Type B pancreatic cell (in vitro differentiated cells): ENCODE measurements around the gene H2BK1. TPM values are rescaled to one million over a fixed set of nuclear protein-coding genes. Genes with fewer than 3 reads are reported as not detected.

Source experiments
- DNase-seq: peaks from one replicate; pipeline ENCODE4 v3.0.0; 2021; ENCODE audit warnings: mixed read lengths; ENCODE audit not compliant: unreplicated experiment; ENCODE audit errors: extremely low spot score
- H3K27ac Mint-ChIP-seq: 2 replicates; pipeline ENCODE4 v1.8.0; 2021; ENCODE audit warnings: mild to moderate bottlenecking, mixed read lengths
- H3K27me3 Mint-ChIP-seq: 2 replicates; pipeline ENCODE4 v1.8.0; 2021; ENCODE audit warnings: mixed read lengths
- H3K36me3 Mint-ChIP-seq: 2 replicates; pipeline ENCODE4 v1.8.0; 2021; ENCODE audit warnings: mixed read lengths
- H3K4me1 Mint-ChIP-seq: one replicate; pipeline ENCODE4 v1.8.0; 2021; ENCODE audit warnings: mixed read lengths; ENCODE audit not compliant: unreplicated experiment
- H3K4me3 Mint-ChIP-seq: 2 replicates; pipeline ENCODE4 v1.8.0; 2021; ENCODE audit warnings: mild to moderate bottlenecking, mixed read lengths
- H3K9me3 Mint-ChIP-seq: 2 replicates; pipeline ENCODE4 v1.8.0; 2021; ENCODE audit warnings: mixed read lengths
- total RNA-seq: library from RNA; stranded (reverse); gene quantifications from 2 replicates; pipeline ENCODE4 v1.2.1, GENCODE V29; 2021; ENCODE audit warnings: low replicate concordance
- TF ChIP-seq, protein P1 (sequence below): fragments of 200-600 bp; sonication (generic); conservative IDR thresholded peaks from 2 replicates; pipeline ENCODE4 v1.5.0; 2021; ENCODE audit warnings: antibody characterized with exemption, mild to moderate bottlenecking

The H2BK1 gene
- total RNA-seq, 1 donor from 2014 or later: not detected

- H3K4me1 Mint-ChIP-seq: peaks cover 40% of the 10 kb centered on the region
- peak overlapping the region; percentile 86 for H3K4me3 Mint-ChIP-seq
- no peak for DNase-seq
- no peaks in the 10 kb centered on the region for H3K36me3 Mint-ChIP-seq
- H3K9me3 Mint-ChIP-seq: no peaks in the 10 kb centered on the region
- H3K27me3 Mint-ChIP-seq: peaks cover 13% of the 10 kb centered on the region
- TF ChIP-seq, protein P1, sequence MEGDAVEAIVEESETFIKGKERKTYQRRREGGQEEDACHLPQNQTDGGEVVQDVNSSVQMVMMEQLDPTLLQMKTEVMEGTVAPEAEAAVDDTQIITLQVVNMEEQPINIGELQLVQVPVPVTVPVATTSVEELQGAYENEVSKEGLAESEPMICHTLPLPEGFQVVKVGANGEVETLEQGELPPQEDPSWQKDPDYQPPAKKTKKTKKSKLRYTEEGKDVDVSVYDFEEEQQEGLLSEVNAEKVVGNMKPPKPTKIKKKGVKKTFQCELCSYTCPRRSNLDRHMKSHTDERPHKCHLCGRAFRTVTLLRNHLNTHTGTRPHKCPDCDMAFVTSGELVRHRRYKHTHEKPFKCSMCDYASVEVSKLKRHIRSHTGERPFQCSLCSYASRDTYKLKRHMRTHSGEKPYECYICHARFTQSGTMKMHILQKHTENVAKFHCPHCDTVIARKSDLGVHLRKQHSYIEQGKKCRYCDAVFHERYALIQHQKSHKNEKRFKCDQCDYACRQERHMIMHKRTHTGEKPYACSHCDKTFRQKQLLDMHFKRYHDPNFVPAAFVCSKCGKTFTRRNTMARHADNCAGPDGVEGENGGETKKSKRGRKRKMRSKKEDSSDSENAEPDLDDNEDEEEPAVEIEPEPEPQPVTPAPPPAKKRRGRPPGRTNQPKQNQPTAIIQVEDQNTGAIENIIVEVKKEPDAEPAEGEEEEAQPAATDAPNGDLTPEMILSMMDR: no peak
- peak overlapping the region; percentile 78 for H3K27ac Mint-ChIP-seq
Observed at GRCh38 chr7:151250181-151251132, 40.2 kb upstream of the H2BK1 start.

- Mint-ChIP-seq H3K4me3 (peak overlapping the region; percentile 86), H3K9me3 (no peaks in the 10 kb centered on the region), H3K4me1 (peaks cover 40% of the 10 kb centered on the region), H3K36me3 (no peaks in the 10 kb centered on the region), H3K27me3 (peaks cover 9% of the 10 kb centered on the region), H3K27ac (peak overlapping the region; percentile 87)
- TF ChIP-seq, protein P1: no peak
- no peak for DNase-seq
Observed at GRCh38 chr7:151249732-151250072, 39.4 kb upstream of the H2BK1 start.

DNA sequence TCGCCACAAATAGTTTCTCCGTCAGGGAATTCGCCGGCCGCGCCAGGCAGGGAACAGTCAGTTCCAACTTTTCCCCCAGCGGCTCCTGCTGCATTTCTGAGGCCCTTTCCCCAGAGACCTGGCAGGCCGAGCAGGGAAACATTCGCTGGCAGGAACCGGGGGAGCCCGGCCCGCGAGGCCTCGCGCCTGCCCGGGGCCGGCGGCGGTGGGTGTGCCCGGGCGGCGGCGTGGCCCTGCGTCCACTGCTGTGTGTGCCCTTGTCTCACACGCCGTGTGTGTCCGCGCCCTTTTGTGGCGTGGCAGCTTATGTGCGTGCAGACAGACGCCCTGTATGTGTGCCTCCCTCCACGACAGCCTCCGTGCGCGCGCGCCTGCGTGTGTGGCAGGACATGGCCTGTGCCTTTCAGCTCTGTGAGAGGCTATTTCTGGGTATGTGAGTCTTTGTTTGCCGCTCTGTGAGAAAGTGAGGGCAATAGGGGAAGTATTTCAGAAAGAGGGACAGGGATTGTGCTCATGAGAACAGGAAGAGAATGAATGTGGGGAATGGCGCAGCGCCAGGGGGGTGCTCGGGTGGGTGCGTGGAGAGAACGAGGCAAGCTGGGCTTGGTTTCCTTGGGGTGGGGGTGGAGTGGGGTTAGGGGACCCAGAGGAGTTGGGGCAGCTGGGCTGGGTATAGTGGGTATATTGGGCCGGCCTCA is 38.9 kb upstream of the H2BK1 start:
- peaks cover 13% of the 10 kb centered on the region for H3K27me3 Mint-ChIP-seq
- peaks cover 43% of the 10 kb centered on the region for H3K4me1 Mint-ChIP-seq
- TF ChIP-seq, protein P1: no peak
- H3K9me3 Mint-ChIP-seq: no peaks in the 10 kb centered on the region
- no peaks in the 10 kb centered on the region for H3K36me3 Mint-ChIP-seq
- H3K27ac Mint-ChIP-seq: peak overlapping the region; percentile 87
- no peak for DNase-seq
- H3K4me3 Mint-ChIP-seq: peak overlapping the region; percentile 86

DNA sequence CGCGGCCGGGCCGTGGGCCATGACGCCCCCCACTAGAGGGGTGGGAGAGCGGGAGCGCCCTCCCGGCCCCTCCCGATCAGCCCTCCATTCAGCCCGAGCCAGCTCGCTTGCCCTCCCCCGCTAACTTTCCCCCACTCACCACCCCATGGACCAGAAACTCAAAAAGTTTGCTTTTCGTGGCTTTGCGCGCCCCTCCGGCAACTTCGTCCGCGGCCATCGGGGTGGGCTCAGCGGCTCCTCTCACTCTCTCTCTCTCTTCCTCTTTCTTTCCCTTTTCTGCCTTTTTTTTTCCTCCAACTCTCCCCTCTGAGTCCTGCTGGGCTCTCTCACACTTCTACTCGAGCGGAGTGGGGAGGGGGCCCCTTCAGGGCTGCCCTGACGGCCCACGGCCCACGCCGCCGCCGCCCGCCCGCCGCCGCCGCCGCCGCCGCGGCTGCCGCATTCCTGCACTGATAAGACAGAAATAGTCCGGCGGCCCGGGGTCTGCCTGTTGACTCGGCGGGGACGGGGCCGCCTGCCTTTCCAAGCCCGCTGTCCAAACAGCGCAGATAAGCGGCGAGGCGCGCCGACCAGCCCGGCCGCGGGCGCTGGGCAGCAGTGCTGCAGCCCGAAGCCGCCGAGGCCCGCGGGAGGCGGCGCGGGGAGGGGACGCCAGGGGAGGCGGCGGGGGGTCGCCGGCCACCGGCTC is 38.2 kb upstream of the H2BK1 start, which contains the start of gene SMARCD3:
SMARCD3 (minus strand) TSS at position 349 of the 688 bp plus-strand sequence; CDS start at position 217, 132 bp downstream.
- TF ChIP-seq, protein P1: no peak
- Mint-ChIP-seq H3K4me3 (peak within 1 kb of the TSS; percentile 96), H3K4me1 (peaks cover 43% of the 10 kb centered on the region), H3K36me3 (no peaks in the 10 kb centered on the region), H3K9me3 (no peaks in the 10 kb centered on the region), H3K27me3 (peaks cover 13% of the 10 kb centered on the region), H3K27ac (peak within 1 kb of the TSS; percentile 87)
- peak; percentile 85 for DNase-seq

GRCh38 chr7:151247611-151248345 is 37.5 kb upstream of the H2BK1 start:
- Mint-ChIP-seq H3K27ac (peak overlapping the region; percentile 83), H3K4me3 (peak overlapping the region; percentile 96), H3K27me3 (peaks cover 13% of the 10 kb centered on the region), H3K36me3 (no peaks in the 10 kb centered on the region), H3K9me3 (no peaks in the 10 kb centered on the region), H3K4me1 (peaks cover 40% of the 10 kb centered on the region)
- DNase-seq: no peak
- TF ChIP-seq, protein P1: no peak
